ENCODE measurements around the gene RAB22A.
"Not testable (repeated sequence)": the region's sequence is repeated elsewhere in the genome, so short reads cannot be mapped to it uniquely, and the experiment has no call there.

GRCh38 chr20:58373296-58373695, 63.8 kb downstream of the RAB22A start:
- not testable (repeated sequence) for TF ChIP-seq POLR2AphosphoS5 (IDR thresholded peaks at IDR 0.05; ENCODE audit: low read depth, low read length); POLR2A (IDR thresholded peaks at IDR 0.05; ENCODE audit: low read depth, low read length); SPI1 (IDR thresholded peaks at IDR 0.05; ENCODE audit: low read depth, low read length); TAF1 (IDR thresholded peaks at IDR 0.05; ENCODE audit: low read depth, low read length); PAX5 (IDR thresholded peaks at IDR 0.05; ENCODE audit: insufficient read depth, low read length, severe bottlenecking)

Measured in GM12891 (cell line).